PC-3 (cell line): ENCODE data around the gene TBXAS1.

Source experiments
- CTCF ChIP-seq: fragments of 300-600 bp; sonication (generic); conservative IDR thresholded peaks from 2 replicates; pipeline ENCODE4 v1.5.1; 2017; ENCODE audit warnings: antibody characterized with exemption, low read depth, mild to moderate bottlenecking, low read length
- EZH2 ChIP-seq: fragments of 300-600 bp; sonication (generic); IDR thresholded peaks from one replicate; pipeline ENCODE4 v1.6.1; 2017; ENCODE audit warnings: antibody characterized with exemption, mild to moderate bottlenecking, low read length; ENCODE audit not compliant: unreplicated experiment

DNA sequence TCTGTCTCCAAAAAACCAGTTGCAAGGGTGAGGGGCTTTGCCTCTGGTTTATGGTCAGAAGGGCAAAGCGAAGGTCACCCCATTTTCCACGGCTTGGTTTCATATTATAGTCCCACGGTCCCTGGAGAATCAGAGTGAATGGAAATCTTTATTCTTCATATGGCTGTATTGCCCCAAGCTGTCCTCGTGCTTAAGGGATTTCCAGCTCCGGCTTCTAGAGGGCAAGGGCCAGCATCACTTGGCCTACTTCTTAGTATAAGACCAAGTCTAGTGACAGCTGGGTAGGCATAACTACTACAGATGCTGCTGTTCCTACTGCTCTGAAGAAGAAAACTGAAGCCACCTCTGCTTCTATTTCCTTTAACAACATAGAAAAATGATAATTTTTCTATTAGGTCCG lies 170.5 kb downstream of the TBXAS1 start:
- TF ChIP-seq CTCF = no peak
- TF ChIP-seq EZH2 = no peak
